GM18505 (cell line): ENCODE results near the gene ZBTB42.

ENCODE experiments used
- ATAC-seq: cut with Tn5 transposase; IDR thresholded peaks from one replicate; pipeline ENCODE4 v1.9.1; 2021; ENCODE audit not compliant: unreplicated experiment
- POLR2A ChIP-seq: IDR thresholded peaks from 4 replicates; pipeline ENCODE4 v1.6.1; 2011; ENCODE audit warnings: borderline replicate concordance; ENCODE audit not compliant: insufficient read depth, insufficient read length; ENCODE audit errors: extremely low read depth

Gene ZBTB42

DNA sequence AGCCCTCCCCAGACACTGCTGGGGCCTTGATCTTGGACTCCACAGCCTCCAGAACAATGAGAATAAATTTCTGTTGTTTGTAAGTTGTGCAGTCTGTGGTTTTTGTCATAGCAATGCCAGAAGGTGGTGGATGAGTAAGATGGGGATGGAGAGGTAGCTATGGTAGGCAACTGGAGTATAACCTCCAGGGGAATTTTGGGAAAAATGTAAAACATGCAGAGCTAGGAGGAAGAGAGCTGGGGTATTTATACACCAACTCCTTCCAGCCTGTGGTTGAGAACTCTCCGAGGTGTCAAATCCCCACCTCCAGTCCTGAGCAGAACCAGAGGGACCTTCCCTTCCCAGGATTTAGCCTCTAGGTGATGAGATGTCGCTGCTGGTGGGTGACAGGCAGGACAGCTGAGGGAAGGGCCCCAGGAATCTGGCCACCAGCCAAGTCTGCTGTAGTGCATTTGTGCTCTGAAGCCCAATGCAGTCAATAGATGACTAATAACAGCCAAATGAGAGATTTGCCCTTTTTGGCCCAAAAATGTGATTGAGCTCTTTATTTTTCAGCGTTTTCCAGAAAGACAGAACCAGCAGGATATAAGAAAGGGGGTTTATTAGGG lies 45.0 kb downstream of the ZBTB42 start:
- TF ChIP-seq POLR2A, result no peak
- no peak for ATAC-seq

GRCh38 chr14:104852280-104852663 lies 51.4 kb downstream of the ZBTB42 start:
- TF ChIP-seq POLR2A, result no peak
- ATAC-seq, result no peak
